HG03025 (cell line): ENCODE data around the gene KRT77.

Experiments used
- ATAC-seq: cut with Tn5 transposase; IDR thresholded peaks from one replicate; pipeline ENCODE4 v1.9.1; 2021; ENCODE audit warnings: mild to moderate bottlenecking, moderate library complexity; ENCODE audit not compliant: unreplicated experiment, low FRiP score

Gene KRT77

DNA sequence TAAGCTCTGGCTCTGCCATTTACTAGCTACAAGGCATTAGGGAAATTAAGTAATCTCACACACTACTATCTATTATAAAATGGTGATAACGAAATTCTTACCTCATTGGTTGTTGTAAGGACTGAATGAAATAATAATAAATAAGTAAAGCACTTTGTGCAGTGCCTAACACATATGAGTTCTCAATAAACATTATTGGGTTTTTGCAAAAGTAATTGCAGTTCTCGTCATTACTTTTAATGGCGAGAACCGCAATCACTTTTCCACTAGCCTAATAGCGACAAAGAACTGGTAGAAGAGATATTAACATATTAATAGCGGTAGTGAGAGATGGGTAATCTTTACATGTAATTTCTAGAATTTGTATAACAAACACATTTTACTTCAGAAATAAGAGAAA, 9.2 kb downstream of the KRT77 start:
- no peak for ATAC-seq

DNA sequence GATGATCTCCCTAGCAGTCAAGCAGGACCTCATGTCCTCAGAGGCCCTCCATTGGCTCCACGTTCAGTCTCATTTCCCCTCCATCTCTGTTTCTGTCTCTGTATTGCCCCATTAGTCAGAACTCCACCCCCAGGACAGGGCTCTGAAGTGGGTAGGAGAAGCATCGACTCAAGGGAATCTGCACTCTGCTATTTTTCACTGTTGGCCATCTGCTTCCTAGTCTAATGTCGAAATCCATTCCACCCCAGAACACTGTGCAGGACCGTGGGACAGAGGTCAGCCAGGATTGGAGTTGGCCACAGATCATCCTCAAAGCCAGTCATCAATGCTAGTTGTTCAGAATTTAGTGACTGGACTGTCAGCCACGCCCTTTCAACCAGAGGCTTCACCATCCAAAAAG, 10.1 kb downstream of the KRT77 start:
- ATAC-seq, result no peak

DNA sequence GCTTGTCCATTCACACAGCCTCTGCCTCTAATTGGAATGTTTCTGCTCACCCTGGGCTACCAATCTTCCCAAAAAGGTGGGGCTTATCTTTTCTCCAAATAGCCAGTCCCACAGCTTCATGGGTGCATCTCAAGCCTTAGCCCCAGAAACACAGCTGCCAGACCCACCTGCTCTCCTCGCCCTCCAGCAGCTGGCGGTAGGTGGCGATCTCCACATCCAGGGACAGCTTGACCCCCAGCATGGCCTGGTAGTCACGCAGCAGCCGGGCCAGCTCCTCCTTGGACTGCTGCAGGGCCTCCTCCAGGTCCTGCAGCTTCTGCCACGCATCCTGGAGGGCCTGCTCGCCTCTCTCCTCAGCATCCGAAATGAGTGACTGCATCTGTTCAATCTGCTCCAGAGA, 11.1 kb downstream of the KRT77 start:
- ATAC-seq, result no peak

DNA sequence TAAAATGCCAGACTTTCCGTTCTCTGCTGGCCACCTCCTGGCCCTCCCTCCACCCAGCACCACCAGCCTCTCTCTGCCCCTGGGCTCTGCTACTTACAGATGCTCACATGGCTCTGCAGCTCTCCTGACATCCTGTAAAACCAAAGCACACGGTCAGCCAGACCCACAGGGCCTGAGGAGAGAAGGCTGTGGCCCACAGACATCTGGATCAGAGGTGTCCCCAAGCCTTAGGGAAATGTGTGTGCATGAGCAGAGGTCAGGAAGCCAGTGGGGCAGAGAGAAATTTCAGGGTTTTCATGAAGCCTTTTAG, 11.5 kb downstream of the KRT77 start:
- no peak for ATAC-seq

DNA sequence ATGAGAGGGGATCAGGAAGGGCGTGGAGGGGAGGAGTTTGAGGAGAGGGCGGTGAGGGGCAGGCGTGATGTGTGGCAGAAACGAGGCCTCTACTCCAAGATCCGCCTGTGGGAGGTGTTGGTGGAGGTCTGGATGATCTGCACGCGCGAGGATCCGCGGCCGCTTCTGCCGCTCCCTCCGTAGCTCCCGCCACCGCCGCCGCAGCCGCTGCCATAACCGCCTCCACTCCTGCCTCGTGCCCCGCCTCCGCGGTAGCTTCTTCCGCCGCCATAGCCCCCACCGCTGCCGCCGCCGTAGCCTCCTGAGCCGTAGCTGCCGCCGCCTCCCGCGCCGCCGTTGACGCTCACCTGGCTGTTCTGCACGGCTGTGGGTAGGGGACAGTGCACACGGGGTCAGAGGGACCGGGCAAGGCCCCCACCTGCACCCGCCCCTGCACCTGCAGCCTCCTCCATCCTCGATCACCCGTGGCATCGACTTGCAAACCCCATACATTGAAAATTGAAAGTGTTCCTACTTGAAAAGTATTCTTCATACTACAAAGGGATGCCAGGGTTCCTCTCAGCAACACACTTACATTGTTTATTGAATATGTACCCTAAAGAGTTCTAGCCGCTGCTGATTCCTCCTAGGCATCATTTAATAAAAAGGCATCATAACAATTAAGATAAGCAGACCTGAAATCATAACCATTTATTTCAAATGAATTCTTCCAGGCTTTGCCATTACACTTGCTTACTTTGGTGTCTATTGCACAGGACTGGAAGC, 12.1 kb downstream of the KRT77 start:
- no peak for ATAC-seq

DNA sequence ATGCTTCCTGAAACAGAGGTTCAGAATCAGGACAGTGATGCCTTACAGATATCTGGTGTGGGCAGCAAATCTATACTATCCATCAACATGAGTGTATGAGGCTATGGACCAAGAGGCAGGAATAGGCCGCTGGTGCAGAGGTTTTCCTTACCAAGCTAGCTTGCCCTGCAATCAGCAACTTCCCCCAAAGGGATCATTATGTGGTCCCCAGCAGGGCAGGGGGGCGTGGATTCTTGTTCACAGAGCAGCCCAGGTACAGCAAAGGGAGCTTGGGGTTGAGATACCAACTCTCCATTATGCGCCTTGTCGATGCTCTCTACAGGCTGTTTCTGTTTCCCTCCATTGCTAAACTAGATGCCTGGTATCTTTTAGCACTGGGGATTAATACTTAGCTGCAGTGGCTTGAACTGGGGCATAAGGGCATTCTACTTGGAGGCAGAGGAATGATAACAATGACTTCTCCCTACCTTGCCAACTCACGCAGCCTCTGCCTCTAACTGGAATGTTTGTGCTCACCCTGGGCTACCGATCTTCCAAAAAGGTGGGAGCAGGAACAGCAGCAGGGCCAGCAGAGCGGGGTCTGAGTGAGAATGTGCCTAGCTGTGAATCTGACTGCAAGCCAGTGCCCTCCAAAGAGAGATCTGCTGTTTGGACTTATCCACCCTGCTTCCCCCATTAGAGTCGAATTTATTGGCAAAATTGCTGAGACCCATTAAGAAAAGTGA, 12.8 kb downstream of the KRT77 start:
- ATAC-seq, result no peak

DNA sequence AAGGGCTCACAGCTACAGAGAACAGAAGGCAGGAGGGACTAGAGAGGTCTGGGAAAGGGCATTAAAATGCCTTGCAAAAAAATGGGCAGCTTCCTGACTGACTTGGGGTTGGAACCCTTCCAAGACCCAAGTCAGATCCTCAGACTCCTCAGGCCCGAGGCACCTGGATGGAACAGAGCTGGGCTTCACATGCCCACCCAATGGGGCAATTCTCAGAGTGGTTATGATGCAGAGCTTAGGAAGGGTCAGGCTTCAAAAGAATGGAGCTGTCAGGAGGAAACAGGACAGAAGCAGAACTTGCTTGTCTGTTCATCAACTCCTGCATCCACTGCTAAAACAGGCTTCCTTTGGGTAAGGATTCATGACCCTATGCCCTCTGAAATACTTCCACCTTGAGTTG, 13.4 kb downstream of the KRT77 start:
- no peak for ATAC-seq

DNA sequence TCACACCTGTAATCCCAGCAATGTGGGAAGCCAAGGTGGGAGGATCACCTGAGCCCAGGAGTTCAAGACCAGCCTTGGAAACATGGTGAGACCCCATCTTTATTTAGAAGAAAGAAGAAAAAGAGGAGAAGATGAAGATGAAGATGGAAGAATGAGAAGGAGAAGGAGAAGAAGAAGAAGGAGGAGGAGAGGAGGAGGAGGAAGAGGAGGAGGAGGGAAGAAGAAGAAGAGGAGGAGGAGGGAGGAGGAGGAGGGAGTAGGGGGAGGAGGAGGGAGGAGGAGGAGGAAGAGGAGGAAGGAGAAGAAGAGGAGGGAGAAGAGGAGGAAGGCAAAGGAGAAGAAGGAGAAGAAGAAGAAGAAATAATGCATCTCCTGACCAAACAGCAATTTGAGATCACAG, 14.1 kb downstream of the KRT77 start:
- ATAC-seq, result no peak

DNA sequence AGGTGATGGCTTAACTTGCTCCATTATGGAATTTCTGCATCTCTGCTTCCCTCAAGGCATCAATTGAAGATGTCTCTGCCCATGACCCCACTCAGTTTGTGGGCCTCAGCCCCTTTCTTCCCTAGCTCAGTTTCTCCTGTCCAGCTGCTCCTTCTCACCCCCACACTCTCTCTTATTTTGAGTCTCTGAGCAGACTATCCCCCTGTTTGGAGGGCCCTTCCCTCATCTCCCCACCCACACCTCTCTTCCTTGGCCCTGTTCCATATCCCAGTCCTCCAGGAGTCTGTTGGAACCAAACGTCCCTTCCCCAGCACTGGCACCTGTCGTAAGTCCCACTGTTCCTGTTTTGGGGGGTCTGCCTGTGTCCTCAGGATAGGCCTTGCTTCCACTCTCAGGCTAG, 14.8 kb downstream of the KRT77 start:
- ATAC-seq, result no peak

DNA sequence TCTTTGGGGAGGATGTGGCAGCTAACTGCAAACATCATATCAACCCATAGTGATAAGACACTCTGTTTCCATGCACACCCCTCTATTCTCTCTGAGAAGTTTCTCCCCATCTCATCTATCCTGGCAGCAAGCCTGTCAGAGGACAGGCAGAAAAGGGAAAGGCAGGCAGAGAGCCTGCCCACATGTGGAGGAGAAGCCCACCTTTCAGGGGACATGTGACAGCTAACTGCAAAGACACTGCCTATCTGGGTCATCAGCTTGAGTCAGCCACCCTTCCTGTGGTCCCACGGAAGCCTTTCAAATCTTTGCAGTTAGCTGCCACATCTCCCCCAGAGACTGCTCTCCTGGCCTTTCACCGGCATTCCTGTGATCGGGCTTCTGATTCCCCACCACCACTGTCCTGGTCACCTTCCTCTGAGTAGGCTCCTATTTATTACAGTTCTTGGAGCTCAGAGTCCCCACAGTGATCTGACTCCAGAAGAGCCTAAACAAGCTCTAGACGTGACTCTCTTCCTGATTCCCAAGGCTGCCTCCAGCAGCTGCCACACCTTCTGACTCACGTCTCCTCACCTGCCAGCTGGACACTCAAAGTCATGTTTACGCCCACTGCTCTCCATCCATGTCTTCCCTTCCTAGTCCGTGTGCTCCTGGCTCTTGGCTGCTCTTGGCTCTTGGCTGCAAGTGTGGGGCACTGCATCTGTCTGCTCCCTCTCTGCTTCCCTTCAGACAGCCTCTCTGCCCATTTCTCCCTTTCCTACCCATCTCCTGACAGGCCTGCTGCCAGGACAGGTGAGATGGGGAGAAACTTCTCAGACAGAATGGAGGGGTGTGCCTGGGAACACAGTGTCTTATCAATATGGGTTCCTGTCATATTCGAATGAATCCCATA, 15.6 kb downstream of the KRT77 start:
- no peak for ATAC-seq

DNA sequence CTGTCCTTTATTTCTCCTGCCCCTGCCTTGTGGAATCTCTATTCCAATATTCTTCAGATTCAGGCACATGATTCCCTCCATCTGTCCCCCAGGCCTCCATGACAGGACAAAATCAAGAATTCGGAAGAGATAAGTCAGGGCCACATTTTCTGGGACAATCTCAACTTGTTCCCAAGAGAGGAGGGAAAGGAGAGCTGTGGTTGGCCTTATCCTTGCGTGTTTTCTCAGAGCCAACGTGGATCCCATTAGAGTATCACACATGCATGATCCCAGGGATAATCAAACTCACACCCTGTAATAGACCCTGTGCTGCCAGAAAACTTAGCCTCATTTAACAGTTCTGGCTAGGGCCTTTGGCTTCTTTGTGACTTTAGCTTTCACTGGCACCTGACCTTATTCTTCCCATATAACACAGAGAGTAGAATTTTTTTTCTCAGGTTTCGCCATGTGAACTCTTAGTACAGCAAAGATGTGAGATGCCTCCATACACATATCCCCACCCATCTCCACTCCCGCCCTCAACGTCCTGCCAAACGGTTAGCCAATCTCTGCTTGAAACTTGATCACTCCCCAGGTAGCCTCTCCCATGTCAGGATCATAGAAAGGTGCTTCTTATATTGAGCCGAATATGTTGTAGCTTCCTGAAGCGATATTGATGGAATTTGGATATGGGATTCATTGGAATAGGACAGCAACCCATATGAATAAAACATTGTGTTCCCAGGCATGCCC, 16.4 kb downstream of the KRT77 start:
- no peak for ATAC-seq

DNA sequence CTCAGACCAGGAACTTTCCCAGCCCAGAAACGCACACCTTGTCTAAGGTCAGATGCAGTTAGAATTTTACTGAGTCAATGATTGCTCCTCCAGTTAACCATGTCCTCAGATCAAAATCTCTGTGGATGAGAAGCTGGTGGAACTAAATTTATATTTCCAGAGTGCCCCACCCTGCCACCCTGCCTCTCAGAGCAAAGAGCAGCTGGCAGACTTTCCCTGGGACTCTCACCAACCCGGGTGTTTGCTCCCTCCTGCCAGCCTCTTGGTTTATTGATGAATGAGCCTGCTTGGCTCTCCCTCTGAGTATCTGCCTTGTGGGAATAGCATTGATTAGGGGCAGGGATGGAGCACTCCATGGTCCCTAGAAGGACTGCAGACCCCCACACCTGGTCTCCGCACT, 17.3 kb downstream of the KRT77 start:
- no peak for ATAC-seq

DNA sequence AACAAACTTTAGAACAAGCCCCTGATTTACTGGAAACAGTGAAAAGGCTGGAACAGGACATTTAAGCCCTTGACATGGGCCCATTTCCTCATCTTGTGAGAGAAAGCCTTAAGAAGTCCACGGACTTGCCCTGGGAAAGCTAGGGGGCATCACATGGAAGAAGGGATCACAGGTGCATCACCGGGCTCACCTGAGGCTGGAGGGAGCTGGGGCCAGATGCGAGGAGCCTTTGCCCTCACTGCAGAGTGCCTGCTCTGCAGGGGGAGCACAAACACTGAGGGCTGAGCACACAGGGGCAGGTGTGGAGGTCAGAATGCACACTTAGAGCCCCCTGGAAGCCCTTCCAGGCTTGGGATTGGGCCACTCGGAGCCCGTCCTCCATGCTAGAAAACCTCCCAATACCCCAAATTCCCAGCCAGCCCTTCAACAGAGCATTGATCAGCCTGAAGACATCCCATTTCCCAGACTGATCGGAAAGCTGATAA, 17.9 kb downstream of the KRT77 start:
- no peak for ATAC-seq

DNA sequence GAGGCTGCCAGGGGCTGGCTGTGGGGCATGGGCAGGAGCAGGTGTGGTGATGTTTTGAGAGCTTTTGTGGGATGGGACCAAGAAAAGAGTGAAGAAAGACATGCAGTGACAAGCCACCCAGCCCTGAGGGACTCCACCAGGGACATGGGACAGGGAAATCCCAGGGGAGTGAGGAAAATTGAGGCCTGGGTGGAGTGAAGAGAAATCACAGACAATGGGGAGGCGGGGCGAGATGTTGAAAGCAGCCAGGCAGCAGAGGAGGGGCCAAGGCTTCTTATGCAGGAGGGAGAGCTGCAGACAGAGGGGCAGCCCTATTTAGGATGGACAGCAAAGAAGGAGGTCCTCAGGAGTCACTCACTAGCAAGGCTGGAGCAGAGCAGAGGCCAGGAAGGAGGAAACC, 18.9 kb downstream of the KRT77 start:
- ATAC-seq, result no peak

DNA sequence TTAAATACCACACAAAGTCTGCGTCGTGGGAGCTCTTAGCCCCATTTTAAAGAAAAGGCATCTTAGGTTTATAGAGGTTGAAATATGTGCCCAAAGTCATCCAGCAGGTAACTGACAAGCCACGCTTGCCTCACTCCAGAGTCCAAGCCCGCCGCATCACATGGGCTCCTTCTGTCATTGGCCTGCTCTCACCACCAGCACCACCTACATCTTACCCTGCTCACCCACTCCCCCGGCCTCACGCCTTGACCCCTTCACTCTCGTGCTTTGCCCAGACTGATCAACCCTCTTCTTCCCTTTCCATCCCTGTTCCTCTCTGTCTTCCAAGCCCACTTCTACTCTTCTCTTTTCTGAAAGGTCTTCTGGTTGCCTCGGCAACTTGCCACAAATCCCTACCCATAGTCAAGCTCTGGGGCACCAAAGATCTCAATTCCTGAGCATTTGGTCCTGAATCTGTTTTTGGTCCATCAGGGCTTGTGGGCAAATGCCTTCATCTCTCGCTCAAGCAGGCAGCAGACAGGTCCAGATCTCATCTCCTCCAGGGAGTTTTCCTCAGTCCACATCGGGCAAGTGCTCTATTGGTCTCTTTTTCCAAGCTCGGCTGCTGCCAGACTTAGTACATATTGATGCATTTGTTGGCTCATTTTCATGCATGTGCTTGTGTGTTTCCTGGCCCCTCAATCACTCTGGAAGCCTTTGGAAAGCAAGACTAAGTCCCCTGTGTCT, 19.6 kb downstream of the KRT77 start:
- no peak for ATAC-seq

DNA sequence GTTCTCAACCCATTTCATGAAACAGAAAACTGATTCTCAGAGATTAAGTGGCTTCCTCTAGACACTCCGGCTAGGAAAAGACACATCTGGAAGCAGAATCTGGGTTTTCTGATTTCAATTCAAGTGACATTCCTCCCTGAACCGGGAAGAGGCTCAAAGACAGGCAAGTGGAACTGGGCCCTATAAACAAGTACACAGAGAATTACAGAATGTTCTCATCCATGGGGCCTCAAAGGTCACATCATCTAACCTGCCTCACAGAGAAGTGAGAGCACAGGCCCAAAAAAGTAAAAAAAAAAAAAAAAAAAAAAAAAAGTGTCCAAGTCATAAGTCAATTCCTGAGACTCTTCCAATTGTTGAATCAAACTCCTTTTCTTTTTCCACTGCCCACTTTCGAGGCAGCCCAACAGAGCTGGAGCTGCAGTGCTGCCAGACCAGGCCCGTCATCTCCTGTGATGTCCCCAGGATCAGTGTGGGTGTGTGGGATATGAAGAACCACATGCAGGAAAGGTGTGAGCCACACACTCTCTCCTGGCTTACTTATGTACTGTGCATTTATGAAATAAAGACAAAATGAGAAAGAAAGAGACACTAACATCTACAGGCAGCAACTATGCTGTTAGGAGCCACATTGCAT, 20.3 kb downstream of the KRT77 start:
- ATAC-seq, result no peak

DNA sequence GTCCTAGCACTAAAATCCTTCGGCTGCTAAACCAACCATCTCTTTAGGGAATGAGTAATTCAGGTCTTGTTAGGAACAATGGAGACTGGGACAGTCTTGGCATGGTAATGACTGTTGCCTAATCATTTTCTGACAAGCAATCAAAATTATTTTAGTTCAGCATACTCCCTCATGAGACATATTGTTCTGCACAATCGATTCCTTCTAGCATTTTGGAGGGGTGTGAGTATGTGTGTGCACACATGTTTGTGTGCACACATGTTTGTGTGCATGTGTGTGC, 21.0 kb downstream of the KRT77 start:
- ATAC-seq, result no peak

DNA sequence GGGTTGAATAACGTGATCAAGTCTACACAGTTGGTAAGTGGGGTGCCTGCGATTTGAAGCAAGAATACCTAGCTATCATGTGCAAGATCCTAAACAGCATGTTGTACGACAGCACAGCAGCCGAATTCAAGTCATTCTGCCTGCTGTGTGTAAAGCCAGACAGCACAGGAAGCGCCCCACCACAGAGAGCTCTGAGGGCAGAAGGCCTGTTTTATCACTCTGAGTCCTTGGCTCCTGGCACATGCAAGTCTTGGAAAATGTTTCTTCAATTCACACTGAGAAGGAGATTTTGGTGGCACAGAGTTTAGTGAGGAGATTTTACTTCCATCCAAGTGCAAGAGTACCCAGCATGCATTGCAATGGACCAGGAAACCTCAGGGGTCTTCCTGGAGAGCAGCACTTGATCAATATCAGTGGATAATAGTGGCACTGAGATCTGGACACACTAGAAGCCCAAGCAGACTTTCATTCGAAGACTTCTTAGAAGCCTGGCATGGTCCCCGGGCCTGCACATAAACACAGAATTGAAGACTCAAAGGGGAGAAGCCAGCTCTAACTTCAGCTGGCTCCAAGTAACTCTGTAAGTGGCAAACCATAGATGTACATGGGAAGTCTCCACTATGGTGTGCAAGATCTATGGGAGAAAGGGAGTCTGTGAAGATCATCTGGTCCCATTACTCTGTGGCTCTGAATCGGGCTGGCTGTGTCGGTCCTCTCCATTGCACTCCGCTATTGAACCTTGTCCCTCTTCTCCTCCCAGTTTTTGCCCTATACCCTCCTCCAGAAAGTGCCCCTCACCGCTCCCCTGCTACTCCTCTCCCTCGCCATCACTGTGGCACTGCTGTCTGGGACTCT, 21.6 kb downstream of the KRT77 start:
- no peak for ATAC-seq

DNA sequence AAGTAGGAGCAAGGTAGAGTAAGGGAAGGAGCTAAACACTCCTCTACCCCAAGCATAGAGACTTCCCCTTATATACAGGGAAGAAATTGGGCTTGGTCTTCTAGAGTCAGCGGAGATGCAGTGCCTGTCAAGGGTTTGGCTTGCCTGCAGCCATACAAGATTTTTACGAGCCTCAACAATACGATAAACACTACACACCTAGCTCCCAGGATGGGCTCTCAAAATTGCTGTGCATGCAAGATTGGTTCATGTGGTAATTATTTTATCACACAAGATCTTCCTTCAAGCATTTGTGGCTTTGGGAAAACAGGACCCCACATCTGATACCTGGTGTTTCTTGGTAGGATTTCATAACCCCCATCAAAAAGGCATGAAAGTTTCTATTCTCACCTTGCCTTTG, 23.0 kb downstream of the KRT77 start, which contains the start of gene KRT1:
KRT1 (minus strand) TSS at position 45 of the 400 bp plus-strand sequence. CDS start 59 bp downstream, outside the sequence.
- ATAC-seq, result no peak
